HepG2 (cell line): ENCODE measurements around the gene SLC5A10.

Experiments used
- NFKB2 ChIP-seq: sonication (generic); formaldehyde crosslinking; IDR thresholded peaks from 2 replicates; pipeline ENCODE4 v1.4.0; 2020; ENCODE audit warnings: missing genetic modification reagents, borderline replicate concordance
- NFYC ChIP-seq: IDR thresholded peaks from 2 replicates; pipeline ENCODE4 v1.6.1; 2016; ENCODE audit warnings: missing genetic modification reagents, missing compliant biosample characterization

DNA sequence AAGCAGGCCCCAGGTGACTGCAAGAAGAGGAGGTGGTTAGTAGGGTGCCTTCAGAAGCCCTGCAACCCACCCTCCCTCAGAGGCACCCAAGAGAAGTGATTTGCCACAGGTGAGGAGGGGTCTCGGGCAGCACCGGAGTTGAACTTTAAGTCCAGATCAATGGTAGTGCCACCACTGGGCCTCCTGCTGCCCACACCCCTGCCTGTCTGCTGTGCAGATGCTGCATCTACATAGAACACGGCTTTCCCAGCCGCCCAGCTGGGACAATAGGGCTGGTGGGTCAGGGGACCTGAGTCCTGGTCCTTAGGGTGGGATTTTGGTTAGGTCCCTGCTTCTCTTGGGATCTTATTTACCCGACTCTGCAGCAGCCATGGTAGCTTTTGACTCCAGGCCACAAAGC is 70.2 kb downstream of the SLC5A10 start:
- TF ChIP-seq NFKB2 (CRISPR knock-in tag) (no peak), NFYC (no peak)
